ENCODE measurements around the gene KAZN.

DNA sequence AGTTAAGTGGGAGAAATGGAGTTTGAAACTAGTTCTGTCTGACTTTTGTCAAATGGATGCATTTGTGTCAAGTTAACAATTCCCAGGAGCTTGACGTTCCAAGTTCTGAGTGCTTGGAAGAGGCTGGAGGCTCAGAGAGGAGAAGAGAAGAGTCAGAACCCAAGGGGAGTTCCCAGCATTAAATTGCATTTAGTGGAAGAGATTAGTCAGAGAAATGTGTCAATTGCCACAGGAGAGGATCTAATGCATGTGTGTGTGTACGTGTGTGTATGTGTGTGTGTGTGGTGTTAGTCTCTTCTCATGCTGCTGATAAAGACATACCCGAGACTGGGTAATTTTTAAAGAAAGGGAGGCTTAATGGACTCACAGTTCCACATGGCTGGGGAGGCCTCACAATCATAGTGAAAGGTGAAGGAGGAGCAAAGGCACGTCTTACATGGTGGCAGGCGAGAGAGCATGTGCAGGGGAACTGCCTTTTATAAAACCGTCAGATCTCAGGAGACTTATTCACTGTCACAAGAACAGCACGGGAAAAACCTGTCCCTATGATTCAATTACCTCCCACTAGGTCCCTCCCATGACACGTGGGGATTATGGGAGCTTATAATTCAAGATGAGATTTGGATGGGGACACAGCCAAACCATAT is 453.5 kb downstream of the KAZN start:
- TF ChIP-seq, protein P1, sequence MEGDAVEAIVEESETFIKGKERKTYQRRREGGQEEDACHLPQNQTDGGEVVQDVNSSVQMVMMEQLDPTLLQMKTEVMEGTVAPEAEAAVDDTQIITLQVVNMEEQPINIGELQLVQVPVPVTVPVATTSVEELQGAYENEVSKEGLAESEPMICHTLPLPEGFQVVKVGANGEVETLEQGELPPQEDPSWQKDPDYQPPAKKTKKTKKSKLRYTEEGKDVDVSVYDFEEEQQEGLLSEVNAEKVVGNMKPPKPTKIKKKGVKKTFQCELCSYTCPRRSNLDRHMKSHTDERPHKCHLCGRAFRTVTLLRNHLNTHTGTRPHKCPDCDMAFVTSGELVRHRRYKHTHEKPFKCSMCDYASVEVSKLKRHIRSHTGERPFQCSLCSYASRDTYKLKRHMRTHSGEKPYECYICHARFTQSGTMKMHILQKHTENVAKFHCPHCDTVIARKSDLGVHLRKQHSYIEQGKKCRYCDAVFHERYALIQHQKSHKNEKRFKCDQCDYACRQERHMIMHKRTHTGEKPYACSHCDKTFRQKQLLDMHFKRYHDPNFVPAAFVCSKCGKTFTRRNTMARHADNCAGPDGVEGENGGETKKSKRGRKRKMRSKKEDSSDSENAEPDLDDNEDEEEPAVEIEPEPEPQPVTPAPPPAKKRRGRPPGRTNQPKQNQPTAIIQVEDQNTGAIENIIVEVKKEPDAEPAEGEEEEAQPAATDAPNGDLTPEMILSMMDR (conservative IDR thresholded peaks at IDR 0.05 in 1 of 2, IDR thresholded peaks at IDR 0.05 in 1 of 2; ENCODE audit: low read depth in 1 of 2, low read length in 2 of 2) = no peak
- no peak for TF ChIP-seq EZH2 (IDR thresholded peaks at IDR 0.05; ENCODE audit: low read length, missing control alignments)

Data from fibroblast of lung (primary cell).